Prostate gland (tissue), 2 donors: ENCODE results near the gene CCN2. TPM values are rescaled to one million over a fixed set of nuclear protein-coding genes. Genes with fewer than 3 reads are reported as not detected.

ENCODE experiments used
- DNase-seq: peaks from one replicate; pipeline ENCODE4 v3.0.0-alpha.2; 2019; ENCODE audit warnings: low spot score
- H3K27ac ChIP-seq, 2 donors: fragments of 200-600 bp; sonication (generic); 2 replicates each; pipeline ENCODE4 v1.5.1; 2017 to 2019
- H3K27me3 ChIP-seq: fragments of 200-600 bp; sonication (generic); replicated peaks from 2 replicates; pipeline ENCODE4 v1.5.1; 2019; ENCODE audit not compliant: insufficient read depth
- H3K36me3 ChIP-seq, 2 donors: fragments of 200-600 bp; sonication (generic); 1 replicate in 1 of 2; 2 replicates in 1 of 2; pipeline versions ENCODE4 v1.5.1 to v1.8.1; 2017 to 2019
- H3K4me1 ChIP-seq: fragments of 200-600 bp; sonication (generic); replicated peaks from 2 replicates; pipeline ENCODE4 v1.5.1; 2019
- H3K4me3 ChIP-seq, 2 donors: fragments of 200-600 bp; sonication (generic); 2 replicates each; pipeline ENCODE4 v1.5.1; 2017 to 2019
- H3K9me3 ChIP-seq: fragments of 200-600 bp; sonication (generic); 2 replicates; pipeline ENCODE4 v1.5.1; 2017
- CTCF ChIP-seq, 4 experiments: fragments of 200-600 bp in 2 of 4; fragments of 450-650 bp in 2 of 4; sonication (generic) in 2 of 4; IDR thresholded peaks; 1 replicate in 3 of 4; 2 replicates in 1 of 4; pipeline ENCODE4 v1.5.1; 2016 to 2019; ENCODE audit warnings: antibody characterized with exemption in 4 of 4, mild to moderate bottlenecking in 2 of 4, moderate library complexity in 2 of 4
- POLR2A ChIP-seq: fragments of 450-650 bp; IDR thresholded peaks from one replicate; pipeline ENCODE4 v1.6.1; 2016; ENCODE audit warnings: antibody characterized with exemption, mild to moderate bottlenecking
- POLR2AphosphoS5 ChIP-seq: sonication (generic); formaldehyde crosslinking; IDR thresholded peaks from one replicate; pipeline ENCODE4 v1.6.1; 2017; ENCODE audit warnings: antibody characterized with exemption
- WGBS: methylation state at CpG from one replicate; pipeline ENCODE4 v1.1.5; 2018; 5-methylcytosine and 5-hydroxymethylcytosine counted together
- intact Hi-C: fragments of 100-400 bp; cut with DNase I; formaldehyde crosslinking; loops from one replicate; pipeline ENCODE4 v1.14.2; 2022
- total RNA-seq, 2 donors: library from RNA; depleted of rRNA; stranded (reverse); fragments of >200 nt; gene quantifications; one replicate each; pipeline ENCODE4 v1.1.0, GENCODE V29; 2016

The CCN2 gene
- total RNA-seq, 2 donors from 2014 or later = 73.1 to 120 TPM

- Histone ChIP-seq H3K27ac (no peak overlapping the region), H3K9me3 (no peaks in the 10 kb centered on the region), H3K4me1 (no peaks in the 10 kb centered on the region), H3K4me3 (no peak overlapping the region), H3K27me3 (no peaks in the 10 kb centered on the region), H3K36me3 (no peaks in the 10 kb centered on the region)
- 85% methylated on average over 5 of the region's 5 CpGs for WGBS
- no peak for DNase-seq
- TF ChIP-seq CTCF (IDR thresholded peaks at IDR 0.05) = no peak
- TF ChIP-seq POLR2A = no peak
- TF ChIP-seq POLR2AphosphoS5 = no peak
- intact Hi-C loops = no loop called here
These were observed 4.7 kb downstream of the CCN2 start for GRCh38 chr6:131946404-131946991.

- Histone ChIP-seq H3K4me1 (no peaks in the 10 kb centered on the region), H3K9me3 (no peaks in the 10 kb centered on the region), H3K36me3 (no peaks in the 10 kb centered on the region), H3K27ac (no peak overlapping the region), H3K4me3 (no peak overlapping the region), H3K27me3 (no peaks in the 10 kb centered on the region)
- intact Hi-C loops = no loop called here
- TF ChIP-seq CTCF (IDR thresholded peaks at IDR 0.05) = no peak
- WGBS = 95% methylated on average over 1 of the region's 1 CpG
- DNase-seq = no peak
These were observed 5.2 kb downstream of the CCN2 start for GRCh38 chr6:131945971-131946370.

- no peaks in the 10 kb centered on the region for H3K4me1 ChIP-seq
- DNase-seq = no peak
- intact Hi-C loops = no loop called here
- H3K36me3 ChIP-seq = no peaks in the 10 kb centered on the region
- no peaks in the 10 kb centered on the region for H3K27me3 ChIP-seq
- H3K27ac ChIP-seq = no peak overlapping the region
- H3K9me3 ChIP-seq = no peaks in the 10 kb centered on the region
- H3K4me3 ChIP-seq = no peak overlapping the region
- WGBS = 77% methylated on average over 8 of the region's 8 CpGs
- TF ChIP-seq CTCF (IDR thresholded peaks at IDR 0.05) (no peak), POLR2A (no peak), POLR2AphosphoS5 (no peak)
These were observed 13.2 kb downstream of the CCN2 start for GRCh38 chr6:131937703-131938631.

GRCh38 chr6:131937226-131937625, 13.9 kb downstream of the CCN2 start:
- Histone ChIP-seq H3K9me3 (no peaks in the 10 kb centered on the region), H3K27me3 (no peaks in the 10 kb centered on the region), H3K4me1 (no peaks in the 10 kb centered on the region), H3K36me3 (no peaks in the 10 kb centered on the region), H3K27ac (no peak overlapping the region), H3K4me3 (no peak overlapping the region)
- TF ChIP-seq POLR2A (no peak), POLR2AphosphoS5 (no peak), CTCF (IDR thresholded peaks at IDR 0.05) (no peak)
- no peak for DNase-seq
- 58% methylated on average over 2 of the region's 2 CpGs for WGBS
- intact Hi-C loops = no loop called here

- Histone ChIP-seq H3K4me1 (no peaks in the 10 kb centered on the region), H3K36me3 (no peaks in the 10 kb centered on the region), H3K27ac (no peak overlapping the region), H3K4me3 (no peak overlapping the region), H3K27me3 (no peaks in the 10 kb centered on the region), H3K9me3 (no peaks in the 10 kb centered on the region)
- no peak for DNase-seq
- 84% methylated on average over 4 of the region's 4 CpGs for WGBS
- intact Hi-C loops = no loop called here
- TF ChIP-seq CTCF (IDR thresholded peaks at IDR 0.05) = no peak
- no peak for TF ChIP-seq POLR2A
- TF ChIP-seq POLR2AphosphoS5 = no peak
These were observed 15.0 kb downstream of the CCN2 start for GRCh38 chr6:131936156-131936555.
